GM21447 (cell line): Measurements from ENCODE around the gene AADAC.
"Not testable (repeated sequence)": the region's sequence is repeated elsewhere in the genome, so short reads cannot be mapped to it uniquely, and the experiment has no call there.

Source experiments
- ATAC-seq: cut with Tn5 transposase; IDR thresholded peaks from one replicate; pipeline ENCODE4 v1.9.1; 2021; ENCODE audit not compliant: unreplicated experiment

AADAC gene, protein sequence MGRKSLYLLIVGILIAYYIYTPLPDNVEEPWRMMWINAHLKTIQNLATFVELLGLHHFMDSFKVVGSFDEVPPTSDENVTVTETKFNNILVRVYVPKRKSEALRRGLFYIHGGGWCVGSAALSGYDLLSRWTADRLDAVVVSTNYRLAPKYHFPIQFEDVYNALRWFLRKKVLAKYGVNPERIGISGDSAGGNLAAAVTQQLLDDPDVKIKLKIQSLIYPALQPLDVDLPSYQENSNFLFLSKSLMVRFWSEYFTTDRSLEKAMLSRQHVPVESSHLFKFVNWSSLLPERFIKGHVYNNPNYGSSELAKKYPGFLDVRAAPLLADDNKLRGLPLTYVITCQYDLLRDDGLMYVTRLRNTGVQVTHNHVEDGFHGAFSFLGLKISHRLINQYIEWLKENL

DNA sequence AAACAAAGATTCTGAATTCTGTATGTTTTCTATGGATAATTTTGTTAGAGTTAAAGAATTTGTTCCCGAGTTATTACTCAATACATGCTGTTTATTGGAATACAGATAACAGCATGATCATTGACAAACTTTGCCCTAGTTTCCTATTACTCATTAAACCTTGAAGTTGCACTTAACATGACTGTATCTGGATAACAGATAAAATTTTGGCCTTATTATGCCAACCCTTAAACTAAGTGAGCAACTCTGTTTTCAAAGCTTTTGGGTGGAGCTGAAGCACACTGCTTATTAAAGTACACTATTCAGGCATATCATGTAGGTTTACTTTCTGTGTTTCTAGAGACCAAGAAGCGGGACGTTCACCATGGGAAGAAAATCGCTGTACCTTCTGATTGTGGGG is at the start of gene AADAC:
AADAC (plus strand) TSS at position 318 of the 400 bp plus-strand sequence; CDS start at position 365, 47 bp downstream.
- no peak for ATAC-seq

DNA sequence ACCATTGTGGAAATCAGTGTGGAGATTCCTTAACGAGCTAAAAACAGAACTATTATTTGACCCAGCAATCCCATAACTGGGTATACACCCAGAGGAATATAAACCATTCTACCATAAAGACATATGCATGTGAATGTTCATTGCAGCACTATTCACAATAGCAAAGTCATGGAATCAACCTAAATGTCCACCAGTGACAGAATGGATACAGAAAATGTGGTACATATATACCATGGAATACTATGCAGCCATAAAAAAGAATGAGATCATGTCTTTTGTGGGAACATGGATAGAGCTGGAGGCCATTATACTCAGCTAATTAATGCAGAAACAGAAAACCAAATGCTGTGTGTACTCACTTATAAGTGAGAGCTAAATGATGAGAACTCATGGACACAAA is 49.2 kb upstream of the AADAC start:
- not testable (repeated sequence) for ATAC-seq

DNA sequence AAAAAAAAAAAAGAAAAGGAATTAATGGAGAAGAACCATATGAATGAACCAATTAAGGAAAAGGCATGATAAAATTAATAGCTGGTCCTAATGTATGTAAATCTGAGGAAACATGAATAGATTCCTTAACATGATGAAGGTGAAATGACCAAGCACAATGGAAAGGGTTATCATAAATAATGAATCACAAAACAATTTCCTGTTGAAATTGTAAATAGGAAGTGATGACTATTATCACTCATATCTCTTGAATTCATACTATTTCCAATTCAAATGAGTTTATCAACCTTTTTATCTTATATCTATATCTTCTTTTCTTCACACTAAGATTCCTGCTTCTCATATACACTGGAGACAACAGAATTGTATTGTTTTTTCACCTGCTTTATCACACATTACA is 48.2 kb upstream of the AADAC start:
- no peak for ATAC-seq

DNA sequence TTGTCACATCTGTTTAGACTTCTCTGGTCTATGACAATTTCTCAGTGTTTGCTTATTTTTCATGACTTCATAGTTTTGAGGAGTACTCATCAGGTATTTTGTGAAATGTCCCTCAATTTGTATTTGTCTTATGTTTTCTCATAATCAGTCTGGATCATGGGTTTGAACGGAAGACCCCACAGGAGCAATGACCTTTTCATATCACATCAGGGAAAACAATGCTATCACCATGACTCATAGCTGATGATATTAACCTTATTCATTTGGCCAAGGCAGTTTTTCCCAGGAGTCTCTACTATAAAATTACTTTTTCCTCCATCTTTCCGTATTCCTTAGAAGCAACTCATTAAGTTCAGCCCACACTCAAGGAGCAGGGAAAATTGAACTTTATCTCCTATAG is 47.5 kb upstream of the AADAC start:
- no peak for ATAC-seq

DNA sequence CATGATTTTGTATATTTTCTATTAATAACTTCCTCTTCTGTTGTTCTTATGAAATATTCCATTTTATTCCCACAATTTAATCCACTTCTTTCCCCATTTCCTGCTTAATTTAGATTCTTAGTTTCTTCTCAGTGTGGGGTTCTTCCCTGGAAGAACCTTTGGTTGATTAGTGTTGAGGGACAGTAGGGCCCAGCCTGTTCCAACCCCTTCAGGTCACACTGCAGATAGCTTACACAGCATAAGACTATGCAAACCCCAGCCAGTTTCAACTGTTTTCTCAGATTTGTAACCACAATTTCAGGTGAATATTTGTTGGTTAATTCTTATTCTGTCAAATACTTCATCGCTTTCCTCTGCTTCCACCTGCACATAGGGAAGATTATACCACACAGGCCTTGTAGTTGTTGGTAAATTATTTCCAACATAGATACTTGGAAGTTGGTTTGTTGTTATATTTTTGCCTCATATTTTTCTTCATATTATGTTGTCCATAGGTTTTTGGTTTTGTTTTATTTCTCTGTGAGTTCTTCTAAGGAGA is 45.5 kb upstream of the AADAC start:
- ATAC-seq: no peak

DNA sequence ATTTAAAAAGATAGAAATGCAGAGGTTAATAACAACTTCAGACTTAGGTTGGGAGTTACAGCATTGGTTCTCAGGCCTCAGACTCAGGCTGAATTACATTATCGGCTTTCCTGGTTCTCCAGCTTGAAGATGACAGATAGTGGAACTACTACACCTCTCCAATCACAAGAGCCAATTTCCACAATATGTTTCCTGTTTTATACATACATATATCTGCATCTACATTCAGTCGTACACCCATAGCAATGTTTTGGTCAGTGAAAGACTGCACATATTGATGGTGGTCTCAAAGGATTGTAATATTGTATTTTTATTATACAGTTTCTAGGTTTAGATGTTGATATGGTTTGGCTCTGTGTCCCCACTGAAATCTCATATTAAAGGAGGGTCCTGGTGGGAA is 44.7 kb upstream of the AADAC start:
- ATAC-seq: no peak

DNA sequence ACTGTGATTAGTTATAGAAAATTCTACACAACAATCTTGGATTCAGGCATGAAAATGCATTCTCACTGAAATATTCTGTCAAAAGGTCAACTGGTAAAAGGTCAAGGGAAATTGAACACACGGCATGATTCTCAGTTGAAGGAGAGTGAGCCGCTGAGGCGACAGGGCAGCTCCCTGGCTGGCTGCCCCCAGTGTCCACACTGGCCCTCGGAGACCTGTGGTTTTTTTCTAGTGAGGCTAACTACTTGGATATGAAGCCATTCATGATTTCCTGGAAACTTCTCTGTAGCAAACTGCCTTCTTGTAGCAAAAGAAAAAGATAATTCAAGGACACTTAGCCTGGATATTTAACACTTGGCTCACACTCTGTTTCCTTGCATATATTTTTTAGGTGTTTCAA is 43.0 kb upstream of the AADAC start:
- no peak for ATAC-seq

DNA sequence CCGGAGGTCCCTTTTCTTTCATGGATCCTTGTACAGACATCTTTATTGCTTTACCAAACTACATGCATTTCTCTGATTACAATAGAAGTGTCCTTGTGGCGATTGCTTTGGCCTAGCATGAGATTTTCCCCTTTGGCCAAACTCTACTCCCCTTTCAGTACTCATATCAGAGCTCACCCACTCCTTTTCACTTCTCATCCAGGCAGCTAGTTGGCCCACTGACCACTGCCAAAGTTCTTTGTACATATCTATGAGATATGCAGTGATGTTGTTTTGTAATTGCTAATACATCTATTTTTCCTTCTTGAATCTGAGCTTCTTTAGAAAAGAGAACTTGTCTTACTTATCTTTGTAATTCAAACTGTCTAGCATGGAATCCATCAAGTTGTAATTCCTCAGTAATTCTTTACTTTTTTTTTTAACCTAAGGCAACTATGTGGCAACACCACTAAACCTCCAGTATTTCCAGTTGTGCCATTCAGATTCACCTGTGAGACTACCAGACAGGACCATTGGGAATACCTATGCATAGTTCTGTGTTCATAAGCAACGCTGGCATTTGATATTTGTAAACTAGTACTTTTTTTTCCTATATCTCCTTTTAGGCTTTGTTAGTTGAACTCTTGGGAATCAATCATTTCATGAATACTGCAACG is 41.0 kb upstream of the AADAC start:
- ATAC-seq: no peak

DNA sequence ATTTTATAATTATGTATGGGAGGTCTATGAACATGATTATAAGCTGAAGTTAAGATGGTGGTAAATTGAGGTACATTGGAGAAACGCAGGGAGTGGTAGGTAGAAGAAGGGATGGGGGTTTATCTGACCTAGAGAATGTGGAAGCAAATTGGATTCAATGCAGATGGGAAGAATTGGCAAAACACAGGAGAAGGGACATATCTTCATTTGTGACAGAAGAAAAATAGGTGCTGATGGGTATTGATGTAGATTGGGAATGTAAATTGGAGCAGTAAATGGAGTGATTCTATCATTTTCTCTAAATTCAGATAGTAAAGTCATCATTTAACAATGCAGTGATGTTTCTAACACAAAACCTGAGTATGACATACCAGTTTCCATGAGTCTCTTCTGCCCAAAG is 39.7 kb upstream of the AADAC start:
- ATAC-seq: no peak

DNA sequence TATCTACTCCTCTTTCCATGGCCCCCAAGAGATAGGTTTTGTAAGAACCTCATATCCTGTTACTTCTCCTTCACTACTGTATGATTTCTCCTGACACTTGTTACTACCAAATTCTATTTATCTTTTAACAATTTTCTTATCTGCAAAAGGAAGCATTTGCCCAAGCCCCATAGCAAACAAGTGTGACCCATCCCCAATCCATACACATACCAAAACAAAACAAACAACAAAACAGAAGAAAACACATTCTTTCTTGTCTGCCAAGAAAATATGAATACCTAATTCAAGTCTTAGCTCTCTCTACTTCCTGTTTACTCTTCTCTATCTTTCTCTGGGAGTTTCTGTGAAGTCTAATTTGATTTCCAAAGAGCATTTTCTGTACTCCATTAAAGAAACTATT is 39.0 kb upstream of the AADAC start:
- no peak for ATAC-seq

DNA sequence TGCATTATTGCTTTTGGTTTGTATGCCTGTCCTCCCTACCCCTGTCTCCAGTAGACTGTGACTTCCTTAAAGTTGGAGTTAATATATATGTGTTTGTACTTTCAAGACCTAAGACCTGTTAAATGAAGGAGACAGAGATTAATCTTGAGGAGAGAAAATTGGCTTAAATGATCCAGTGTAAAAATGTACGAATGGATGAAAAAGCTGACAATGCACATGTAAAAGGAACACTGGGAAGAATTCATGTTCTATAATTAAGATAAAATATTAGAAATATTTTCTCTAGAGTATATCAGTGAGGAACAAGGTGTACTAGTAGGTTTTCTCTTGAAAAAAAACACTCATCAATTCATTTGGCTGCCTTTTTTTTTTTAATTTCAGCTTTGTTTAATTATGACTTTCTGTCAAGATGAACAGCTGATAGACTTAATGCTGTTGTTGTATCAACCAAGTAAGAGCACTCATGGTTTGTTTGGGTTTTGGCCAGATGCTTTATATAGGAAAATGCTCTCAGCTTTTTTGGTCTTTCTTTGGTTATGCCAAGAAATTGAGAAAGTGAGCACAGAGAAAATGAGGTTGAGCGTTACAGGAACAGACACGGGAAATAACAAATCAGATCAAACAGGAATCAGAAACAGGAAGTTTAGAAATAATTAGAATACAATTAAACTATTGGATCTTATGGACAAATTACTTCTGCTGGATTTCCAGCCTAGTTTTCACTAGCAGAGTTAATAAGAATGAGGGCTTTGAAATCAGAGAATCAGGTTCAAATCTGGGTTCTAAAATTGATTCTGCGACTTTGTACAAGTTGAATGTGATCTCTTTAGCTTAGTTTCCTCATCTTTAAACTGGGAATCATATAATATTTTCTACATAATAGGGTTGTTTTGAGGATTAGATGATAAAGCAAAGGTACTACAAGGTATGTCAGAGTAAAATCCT is 38.3 kb upstream of the AADAC start:
- ATAC-seq: no peak

DNA sequence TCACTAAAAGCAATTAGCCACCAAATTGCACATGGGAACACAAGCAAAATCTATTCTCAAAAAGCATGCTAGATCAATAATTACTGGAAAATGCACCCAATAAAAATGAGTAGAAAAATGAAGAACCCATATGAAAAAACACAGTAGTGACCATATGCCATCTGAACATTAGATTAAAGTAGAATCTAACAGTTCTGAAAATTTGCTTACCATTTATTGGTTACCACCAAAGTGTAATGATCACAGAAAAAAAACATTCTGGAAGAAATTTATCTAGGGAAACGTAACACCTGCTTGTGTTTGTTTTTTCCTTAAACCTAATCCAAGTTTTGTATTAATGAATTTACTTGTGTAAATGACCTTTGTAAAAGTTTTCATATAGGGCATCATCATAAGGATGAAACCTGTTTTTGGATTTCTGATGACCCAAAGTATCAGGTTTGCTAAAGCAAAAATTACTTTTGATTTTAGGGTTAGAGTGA is 37.6 kb upstream of the AADAC start:
- ATAC-seq: no peak

DNA sequence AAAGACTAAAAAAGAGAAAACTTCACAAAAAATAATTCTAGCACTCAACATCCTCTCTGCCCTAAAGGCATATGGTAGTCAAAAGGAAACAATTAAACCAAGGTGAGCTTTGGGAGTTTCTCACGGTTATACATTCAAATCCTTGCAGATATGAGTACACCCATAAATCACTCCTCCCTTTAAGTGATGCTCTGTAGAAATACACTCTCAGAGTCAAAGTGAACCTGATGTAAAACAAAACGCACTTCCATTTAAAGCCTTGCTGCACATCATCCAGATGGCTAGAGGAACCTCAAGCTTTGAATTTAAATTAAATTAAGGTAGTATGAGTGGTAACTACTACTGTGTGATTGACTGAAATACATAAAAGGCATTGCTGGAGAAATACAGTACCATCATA is 36.0 kb upstream of the AADAC start:
- ATAC-seq: no peak

DNA sequence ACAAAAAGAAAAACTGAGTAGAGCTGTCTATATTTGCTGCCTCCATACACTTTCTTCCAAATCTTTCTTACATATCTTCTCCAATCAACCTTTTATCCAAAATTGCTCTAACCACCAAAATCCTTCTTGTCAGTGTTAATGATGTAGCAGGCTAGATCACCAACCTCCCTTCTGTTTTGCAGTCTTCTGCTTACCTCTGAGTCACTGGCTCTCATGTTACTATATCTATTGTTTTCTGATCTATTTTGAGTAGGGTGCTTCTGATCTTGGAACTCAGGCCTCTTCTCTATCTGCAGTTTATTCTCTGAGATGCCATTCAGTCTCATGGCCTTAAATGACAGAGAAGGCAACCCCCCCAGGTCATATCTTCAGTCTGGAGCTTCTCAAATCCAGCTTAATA is 26.3 kb upstream of the AADAC start:
- ATAC-seq: no peak

DNA sequence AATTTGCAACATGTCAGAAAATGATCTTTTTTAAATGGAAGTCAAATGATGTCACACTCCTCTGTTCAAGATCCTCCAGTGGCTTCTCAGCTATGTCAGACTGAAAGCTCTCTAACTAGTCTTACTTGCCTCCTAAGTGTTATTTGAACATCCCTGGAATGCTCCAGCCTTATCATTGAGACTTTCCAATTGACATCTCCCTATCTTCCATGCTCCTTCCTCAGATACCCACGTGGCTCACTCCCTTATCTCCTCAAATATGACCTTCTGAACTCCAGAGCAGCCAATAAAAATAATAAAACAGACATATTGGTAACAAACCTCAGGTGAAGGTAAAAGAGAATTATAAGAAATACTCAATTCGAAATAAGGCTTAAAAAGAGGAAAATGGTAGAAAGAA is 25.5 kb upstream of the AADAC start:
- ATAC-seq: no peak

DNA sequence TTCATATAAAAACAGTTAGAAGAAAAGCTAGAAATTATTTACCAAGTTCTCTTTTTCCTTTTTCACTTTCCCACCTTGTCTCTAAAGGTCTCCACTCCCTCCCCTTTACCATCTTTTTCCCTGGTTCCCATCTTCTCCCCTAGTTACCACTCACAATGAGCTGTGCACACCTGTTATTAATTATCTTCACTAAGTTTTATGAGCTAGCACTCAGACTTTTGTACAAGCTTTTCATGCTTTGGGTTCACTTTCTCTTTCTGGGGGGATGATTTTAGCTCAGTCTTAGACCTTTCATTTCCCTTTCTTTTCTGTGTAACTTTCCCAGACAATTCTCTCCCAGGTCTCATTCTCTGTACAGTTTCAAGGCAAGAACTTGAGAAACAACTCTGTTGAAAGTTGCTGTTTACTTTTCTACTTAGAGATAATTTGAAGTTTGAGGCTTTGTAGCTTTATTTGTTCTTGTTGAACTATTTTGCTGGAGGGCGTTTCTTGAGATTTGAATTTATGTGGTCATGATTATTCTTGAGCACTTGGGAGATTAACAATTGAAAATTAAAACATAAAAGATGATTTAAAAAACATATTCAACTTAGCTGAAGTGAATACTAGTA is 24.0 kb upstream of the AADAC start:
- ATAC-seq: no peak

DNA sequence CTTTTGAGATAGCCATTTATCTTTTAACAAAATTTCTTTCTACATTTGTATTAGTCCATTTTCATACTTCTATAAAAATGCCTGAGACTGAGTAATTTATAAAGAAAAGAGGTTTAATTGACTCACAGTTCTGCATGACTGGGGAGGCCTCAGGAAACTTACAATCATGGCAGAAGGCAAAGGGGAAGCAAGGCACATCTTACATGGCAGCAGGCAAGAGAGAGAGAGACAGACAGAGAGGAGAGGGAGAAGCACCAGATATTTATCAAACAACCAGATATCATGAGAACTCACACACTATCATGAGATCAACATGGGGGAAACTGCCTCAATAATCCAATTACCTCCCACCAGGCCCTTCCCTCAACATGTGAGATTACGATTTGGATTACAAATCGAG is 23.2 kb upstream of the AADAC start:
- ATAC-seq: not testable (repeated sequence)

DNA sequence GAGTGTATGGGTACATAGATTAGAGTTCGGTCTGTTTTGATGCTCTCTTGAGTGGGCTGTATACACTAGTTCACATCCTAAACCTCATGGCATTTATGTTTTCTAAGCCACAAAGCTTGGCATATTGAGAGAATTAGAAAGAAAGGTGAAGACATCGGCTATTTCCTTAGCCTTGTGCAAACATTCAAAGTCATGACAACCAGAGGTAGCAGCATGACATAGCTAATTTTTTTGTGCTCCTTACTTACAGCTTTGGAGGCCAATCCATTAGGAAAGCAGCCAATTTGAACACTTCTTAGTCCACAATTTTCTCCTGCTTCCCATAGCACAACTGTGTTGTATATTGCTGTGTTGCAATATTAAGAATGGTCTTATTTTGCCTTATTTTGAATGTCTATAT is 21.5 kb upstream of the AADAC start:
- ATAC-seq: no peak

DNA sequence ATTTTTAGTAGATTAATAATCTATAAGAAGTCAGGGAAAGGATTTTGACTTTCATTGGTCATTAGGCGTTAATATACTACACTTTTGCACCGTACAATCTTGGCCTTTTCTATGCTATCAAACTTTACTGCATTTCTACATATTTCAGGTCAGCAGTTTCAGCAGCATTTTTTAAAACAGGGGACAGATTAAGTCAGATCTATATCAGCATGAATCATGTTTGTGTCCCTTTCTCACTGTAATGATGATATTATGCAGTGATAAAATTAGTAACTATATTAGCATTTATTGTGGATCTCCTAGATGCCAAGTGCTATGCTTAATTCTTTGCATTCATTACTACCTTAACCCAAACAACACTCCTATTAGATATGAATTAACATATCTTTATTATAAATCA is 20.3 kb upstream of the AADAC start:
- ATAC-seq: no peak

DNA sequence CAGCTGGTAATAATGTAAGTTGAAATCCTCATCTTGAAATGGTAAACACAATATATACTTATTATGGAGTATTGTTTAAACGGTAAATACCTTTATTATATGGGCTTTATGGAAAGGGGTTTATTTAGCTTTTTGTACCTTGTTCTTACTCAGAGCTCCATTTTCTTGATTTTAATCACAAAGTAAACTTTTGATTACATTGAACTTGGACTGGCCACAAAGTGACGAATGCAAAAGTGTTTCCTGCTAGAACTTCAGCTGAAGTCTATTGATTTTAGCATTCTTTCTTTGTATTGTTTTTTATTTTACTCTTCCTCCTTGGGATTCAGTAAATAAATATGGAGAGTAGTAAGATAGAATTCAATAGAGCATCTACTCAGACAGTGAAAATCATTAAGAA is 19.8 kb upstream of the AADAC start:
- no peak for ATAC-seq

DNA sequence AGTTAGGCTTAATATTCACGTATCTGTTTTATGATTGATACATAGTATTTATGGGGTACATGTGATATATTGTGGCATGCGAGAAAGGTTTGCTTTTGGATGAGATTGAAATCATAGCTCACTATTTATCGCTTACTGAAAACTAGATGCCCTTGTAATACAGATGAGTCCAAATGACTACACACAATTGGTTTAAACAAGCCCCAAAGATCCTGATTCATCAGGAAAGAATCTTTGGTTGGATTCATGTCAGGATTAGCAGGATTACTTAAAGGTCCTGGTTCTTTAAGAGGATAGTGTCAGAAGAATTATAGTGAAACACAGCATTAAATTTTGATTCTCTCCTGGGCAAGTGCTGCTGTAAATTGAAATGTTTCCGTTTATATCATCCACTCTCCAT is 18.6 kb upstream of the AADAC start:
- no peak for ATAC-seq
